Trophoblast cell (in vitro differentiated cells and primary cell): Measurements from ENCODE around the gene SPAG17.

Experiments
- DNase-seq, 2 donors: peaks; one replicate each; pipeline ENCODE4 v3.0.0-alpha.2; 2016
- H2AFZ ChIP-seq: 2 replicates; pipeline ENCODE4 v1.6.1; 2013; ENCODE audit warnings: low read length, moderate library complexity, mild to moderate bottlenecking; ENCODE audit not compliant: insufficient read depth, poor library complexity
- H2AK5ac ChIP-seq: 2 replicates; pipeline ENCODE4 v1.6.1; 2013; ENCODE audit warnings: mild to moderate bottlenecking, low read length
- H2BK120ac ChIP-seq: 2 replicates; pipeline ENCODE4 v1.6.1; 2013; ENCODE audit warnings: low read length, mild to moderate bottlenecking, moderate library complexity; ENCODE audit not compliant: insufficient read depth, poor library complexity
- H2BK12ac ChIP-seq: 2 replicates; pipeline ENCODE4 v1.6.1; 2013; ENCODE audit warnings: mild to moderate bottlenecking, low read length, moderate library complexity
- H2BK5ac ChIP-seq: 2 replicates; pipeline ENCODE4 v1.6.1; 2013; ENCODE audit warnings: low read length, low read depth, moderate library complexity, mild to moderate bottlenecking; ENCODE audit not compliant: poor library complexity
- H3K14ac ChIP-seq: 2 replicates; pipeline ENCODE4 v1.6.1; 2013; ENCODE audit warnings: mild to moderate bottlenecking, low read length
- H3K18ac ChIP-seq: 2 replicates; pipeline ENCODE4 v1.6.1; 2013; ENCODE audit warnings: mild to moderate bottlenecking, low read length
- H3K23ac ChIP-seq: 2 replicates; pipeline ENCODE4 v1.6.1; 2013; ENCODE audit warnings: low read length
- H3K27ac ChIP-seq: 2 replicates; pipeline ENCODE4 v1.5.1; 2013; ENCODE audit warnings: low read depth, mild to moderate bottlenecking, inconsistent platforms, low read length, moderate library complexity
- H3K27me3 ChIP-seq: 2 replicates; pipeline ENCODE4 v1.6.1; 2013; ENCODE audit warnings: inconsistent platforms, mild to moderate bottlenecking, low read length, moderate library complexity; ENCODE audit not compliant: insufficient read depth
- H3K36me3 ChIP-seq, 2 experiments: 1 replicate in 1 of 2; 2 replicates in 1 of 2; pipeline ENCODE4 v1.6.1; 2013; ENCODE audit warnings: low read length in 2 of 2, mild to moderate bottlenecking in 2 of 2, moderate library complexity in 1 of 2; ENCODE audit not compliant: insufficient read depth in 2 of 2, control insufficient read depth in 1 of 2
- H3K4ac ChIP-seq: 2 replicates; pipeline ENCODE4 v1.6.1; 2013; ENCODE audit warnings: low read depth, mild to moderate bottlenecking, low read length, moderate library complexity
- H3K4me1 ChIP-seq, 2 experiments: 1 replicate in 1 of 2; 2 replicates in 1 of 2; pipeline ENCODE4 v1.6.1; 2013; ENCODE audit warnings: low read length in 2 of 2, mild to moderate bottlenecking in 2 of 2, moderate library complexity in 1 of 2; ENCODE audit not compliant: insufficient read depth in 2 of 2, control insufficient read depth in 1 of 2
- H3K4me2 ChIP-seq: 2 replicates; pipeline ENCODE4 v1.6.1; 2013; ENCODE audit warnings: inconsistent platforms, mild to moderate bottlenecking, low read length, moderate library complexity
- H3K4me3 ChIP-seq: 2 replicates; pipeline ENCODE4 v1.5.1; 2013; ENCODE audit warnings: mild to moderate bottlenecking, low read depth, low read length, inconsistent platforms
- H3K79me1 ChIP-seq: one replicate; pipeline ENCODE4 v1.6.1; 2013; ENCODE audit warnings: low read length
- H3K79me2 ChIP-seq: 2 replicates; pipeline ENCODE4 v1.6.1; 2013; ENCODE audit warnings: low read length, mild to moderate bottlenecking; ENCODE audit not compliant: control insufficient read depth, insufficient read depth, poor library complexity
- H3K9ac ChIP-seq: 2 replicates; pipeline ENCODE4 v1.6.1; 2013; ENCODE audit warnings: mild to moderate bottlenecking, low read length
- H3K9me3 ChIP-seq: 2 replicates; pipeline ENCODE4 v1.6.1; 2013; ENCODE audit warnings: low read depth, mild to moderate bottlenecking, control low read depth, inconsistent platforms, low read length; ENCODE audit not compliant: insufficient read depth
- H4K12ac ChIP-seq: 2 replicates; pipeline ENCODE4 v1.6.1; 2013; ENCODE audit warnings: low read depth, mild to moderate bottlenecking, low read length, moderate library complexity
- H4K8ac ChIP-seq: 2 replicates; pipeline ENCODE4 v1.6.1; 2013; ENCODE audit warnings: low read depth, mild to moderate bottlenecking, low read length, moderate library complexity
- H4K91ac ChIP-seq: one replicate; pipeline ENCODE4 v1.6.1; 2013; ENCODE audit warnings: low read depth, mild to moderate bottlenecking, low read length, moderate library complexity
- WGBS: extraction: QIAGEN DNeasy Blood & Tissue Kit; methylation state at CpG from one replicate; pipeline ENCODE4 v1.1.7; 2013; ENCODE audit warnings: missing lambda C conversion rate; ENCODE audit not compliant: insufficient read length, insufficient coverage; ENCODE audit errors: extremely low coverage; 5-methylcytosine and 5-hydroxymethylcytosine counted together

SPAG17 gene

GRCh38 chr1:118110580-118110979 is 74.4 kb downstream of the SPAG17 start:
- no peak overlapping the region for H3K9ac ChIP-seq
- no peak overlapping the region for H2AFZ ChIP-seq
- H2AK5ac ChIP-seq: no peak overlapping the region

GRCh38 chr1:118104951-118105350 is 80.1 kb downstream of the SPAG17 start:
- Histone ChIP-seq H3K27me3 (no peaks in the 10 kb centered on the region), H3K4me2 (no peak overlapping the region), H3K79me1 (no peaks in the 10 kb centered on the region), H3K4ac (no peak overlapping the region), H2AFZ (no peak overlapping the region), H2AK5ac (no peak overlapping the region), H3K4me3 (no peak overlapping the region), H3K27ac (no peak overlapping the region), H4K8ac (no peak overlapping the region), H3K79me2 (no peaks in the 10 kb centered on the region), H3K36me3 (no peaks in the 10 kb centered on the region), H3K14ac (no peak overlapping the region), H2BK5ac (no peak overlapping the region), H4K12ac (no peak overlapping the region), H3K18ac (no peak overlapping the region), H3K4me1 (peaks cover 0 to 2% of the 10 kb centered on the region in 2 experiments), H2BK12ac (no peak overlapping the region), H3K23ac (no peak overlapping the region), H3K9me3 (peaks cover 2% of the 10 kb centered on the region), H2BK120ac (no peak overlapping the region), H4K91ac (no peak overlapping the region), H3K9ac (no peak overlapping the region)
- DNase-seq: no peak
- no CpG with 5 or more reads among the region's 3 CpGs for WGBS

More at GRCh38 chr1:118110580-118110979, 74.4 kb downstream of the SPAG17 start:
- no peak overlapping the region for H3K14ac ChIP-seq
- no peaks in the 10 kb centered on the region for H3K79me2 ChIP-seq
- H3K4ac ChIP-seq: no peak overlapping the region
- H2BK5ac ChIP-seq: no peak overlapping the region
- H3K18ac ChIP-seq: no peak overlapping the region
- no peak overlapping the region for H3K27ac ChIP-seq
- H3K4me1 ChIP-seq: no peaks in the 10 kb centered on the region
- no peak overlapping the region for H4K91ac ChIP-seq
- no peak overlapping the region for H4K12ac ChIP-seq
- no peaks in the 10 kb centered on the region for H3K9me3 ChIP-seq
- H3K79me1 ChIP-seq: no peaks in the 10 kb centered on the region
- H4K8ac ChIP-seq: peak overlapping the region; percentile 10
- no peak overlapping the region for H2BK120ac ChIP-seq
- H3K4me2 ChIP-seq: no peak overlapping the region
- no peak overlapping the region for H3K4me3 ChIP-seq
- no peak overlapping the region for H3K23ac ChIP-seq
- no peaks in the 10 kb centered on the region for H3K36me3 ChIP-seq
- no peak for DNase-seq
- H2BK12ac ChIP-seq: no peak overlapping the region
- H3K27me3 ChIP-seq: no peaks in the 10 kb centered on the region

GRCh38 chr1:118102445-118102844 is 82.6 kb downstream of the SPAG17 start:
- Histone ChIP-seq H3K9me3 (peaks cover 2% of the 10 kb centered on the region), H3K27me3 (no peaks in the 10 kb centered on the region), H3K4me2 (no peak overlapping the region), H3K79me1 (no peaks in the 10 kb centered on the region), H2AFZ (no peak overlapping the region), H3K27ac (no peak overlapping the region), H3K9ac (no peak overlapping the region), H3K23ac (no peak overlapping the region), H3K79me2 (no peaks in the 10 kb centered on the region), H2BK12ac (no peak overlapping the region), H4K12ac (no peak overlapping the region), H4K8ac (no peak overlapping the region), H4K91ac (no peak overlapping the region), H2BK120ac (no peak overlapping the region), H3K18ac (no peak overlapping the region), H2BK5ac (no peak overlapping the region), H3K4me3 (no peak overlapping the region), H3K36me3 (no peaks in the 10 kb centered on the region), H3K4ac (no peak overlapping the region), H2AK5ac (no peak overlapping the region), H3K14ac (no peak overlapping the region), H3K4me1 (peaks cover 0 to 2% of the 10 kb centered on the region in 2 experiments)
- no peak for DNase-seq
- no CpG with 5 or more reads among the region's 3 CpGs for WGBS

- no peak overlapping the region for H3K18ac ChIP-seq
- no peak overlapping the region for H2BK120ac ChIP-seq
- H3K9ac ChIP-seq: no peak overlapping the region
- H2BK5ac ChIP-seq: no peak overlapping the region
- H2AFZ ChIP-seq: no peak overlapping the region
- no peak overlapping the region for H3K4ac ChIP-seq
- no peak overlapping the region for H4K91ac ChIP-seq
- no peak overlapping the region for H3K23ac ChIP-seq
- H3K36me3 ChIP-seq: no peaks in the 10 kb centered on the region
- H4K8ac ChIP-seq: no peak overlapping the region
- H4K12ac ChIP-seq: no peak overlapping the region
- H3K27ac ChIP-seq: no peak overlapping the region
- WGBS: no CpG with 5 or more reads among the region's 1 CpG
- H3K79me1 ChIP-seq: no peaks in the 10 kb centered on the region
- H3K4me2 ChIP-seq: no peak overlapping the region
- H3K14ac ChIP-seq: no peak overlapping the region
- H2AK5ac ChIP-seq: no peak overlapping the region
- H3K4me3 ChIP-seq: no peak overlapping the region
- no peaks in the 10 kb centered on the region for H3K79me2 ChIP-seq
- DNase-seq: no peak
- peaks cover 2% of the 10 kb centered on the region for H3K9me3 ChIP-seq
- H2BK12ac ChIP-seq: no peak overlapping the region
- H3K4me1 ChIP-seq: peaks cover 0 to 2% of the 10 kb centered on the region in 2 experiments
- no peaks in the 10 kb centered on the region for H3K27me3 ChIP-seq
Observed at GRCh38 chr1:118101999-118102398, 83.0 kb downstream of the SPAG17 start.
